PC-9 (cell line): Measurements from ENCODE around the gene NAA50.

Experiments used
- EZH2 ChIP-seq: fragments of 200-600 bp; sonication (generic); IDR thresholded peaks from 2 replicates; pipeline ENCODE4 v1.8.0; 2017; ENCODE audit warnings: antibody characterized with exemption, low read depth
- TF ChIP-seq, protein P1 (sequence below): fragments of 200-600 bp; sonication (generic); conservative IDR thresholded peaks from 2 replicates; pipeline ENCODE4 v1.6.1; 2017; ENCODE audit warnings: mixed run types, antibody characterized with exemption, mild to moderate bottlenecking, moderate library complexity

- TF ChIP-seq, protein P1, sequence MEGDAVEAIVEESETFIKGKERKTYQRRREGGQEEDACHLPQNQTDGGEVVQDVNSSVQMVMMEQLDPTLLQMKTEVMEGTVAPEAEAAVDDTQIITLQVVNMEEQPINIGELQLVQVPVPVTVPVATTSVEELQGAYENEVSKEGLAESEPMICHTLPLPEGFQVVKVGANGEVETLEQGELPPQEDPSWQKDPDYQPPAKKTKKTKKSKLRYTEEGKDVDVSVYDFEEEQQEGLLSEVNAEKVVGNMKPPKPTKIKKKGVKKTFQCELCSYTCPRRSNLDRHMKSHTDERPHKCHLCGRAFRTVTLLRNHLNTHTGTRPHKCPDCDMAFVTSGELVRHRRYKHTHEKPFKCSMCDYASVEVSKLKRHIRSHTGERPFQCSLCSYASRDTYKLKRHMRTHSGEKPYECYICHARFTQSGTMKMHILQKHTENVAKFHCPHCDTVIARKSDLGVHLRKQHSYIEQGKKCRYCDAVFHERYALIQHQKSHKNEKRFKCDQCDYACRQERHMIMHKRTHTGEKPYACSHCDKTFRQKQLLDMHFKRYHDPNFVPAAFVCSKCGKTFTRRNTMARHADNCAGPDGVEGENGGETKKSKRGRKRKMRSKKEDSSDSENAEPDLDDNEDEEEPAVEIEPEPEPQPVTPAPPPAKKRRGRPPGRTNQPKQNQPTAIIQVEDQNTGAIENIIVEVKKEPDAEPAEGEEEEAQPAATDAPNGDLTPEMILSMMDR: no peak
- no peak for TF ChIP-seq EZH2
These were observed 5.1 kb upstream of the NAA50 start for GRCh38 chr3:113751141-113751540.
